Measurements from ENCODE around the gene CADM1. TPM values are rescaled to one million over a fixed set of nuclear protein-coding genes. Genes with fewer than 3 reads are reported as not detected.

Gene CADM1
- total RNA-seq, 1 experiment from 2014 or later, result 1.1 TPM

DNA sequence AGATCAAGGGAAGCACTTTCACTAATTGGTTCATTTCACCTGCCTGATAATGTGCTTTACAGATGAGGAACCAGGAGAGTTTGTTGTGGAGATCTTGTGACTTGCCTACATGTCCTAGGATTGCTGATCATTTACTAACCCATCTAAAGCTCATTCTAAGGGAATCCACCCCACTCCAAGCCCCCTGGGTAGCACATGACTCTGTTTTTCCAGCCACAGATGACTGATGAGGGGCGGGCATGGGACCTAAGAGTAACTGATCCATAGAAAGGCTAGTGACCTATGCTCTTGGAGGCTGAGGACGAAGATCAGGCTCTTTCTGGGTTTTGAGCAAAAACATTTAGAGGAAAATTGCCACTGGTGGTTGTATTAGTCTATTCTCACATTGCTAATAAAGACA lies 378.1 kb downstream of the CADM1 start:
- CTCF ChIA-PET, result no interaction called here
- TF ChIP-seq EZH2phosphoT487 (IDR thresholded peaks at IDR 0.05; ENCODE audit: borderline replicate concordance, low read length) (no peak), EZH2 (IDR thresholded peaks at IDR 0.05; ENCODE audit: low read length, unreplicated experiment) (no peak)
- TF ChIP-seq, protein P1, sequence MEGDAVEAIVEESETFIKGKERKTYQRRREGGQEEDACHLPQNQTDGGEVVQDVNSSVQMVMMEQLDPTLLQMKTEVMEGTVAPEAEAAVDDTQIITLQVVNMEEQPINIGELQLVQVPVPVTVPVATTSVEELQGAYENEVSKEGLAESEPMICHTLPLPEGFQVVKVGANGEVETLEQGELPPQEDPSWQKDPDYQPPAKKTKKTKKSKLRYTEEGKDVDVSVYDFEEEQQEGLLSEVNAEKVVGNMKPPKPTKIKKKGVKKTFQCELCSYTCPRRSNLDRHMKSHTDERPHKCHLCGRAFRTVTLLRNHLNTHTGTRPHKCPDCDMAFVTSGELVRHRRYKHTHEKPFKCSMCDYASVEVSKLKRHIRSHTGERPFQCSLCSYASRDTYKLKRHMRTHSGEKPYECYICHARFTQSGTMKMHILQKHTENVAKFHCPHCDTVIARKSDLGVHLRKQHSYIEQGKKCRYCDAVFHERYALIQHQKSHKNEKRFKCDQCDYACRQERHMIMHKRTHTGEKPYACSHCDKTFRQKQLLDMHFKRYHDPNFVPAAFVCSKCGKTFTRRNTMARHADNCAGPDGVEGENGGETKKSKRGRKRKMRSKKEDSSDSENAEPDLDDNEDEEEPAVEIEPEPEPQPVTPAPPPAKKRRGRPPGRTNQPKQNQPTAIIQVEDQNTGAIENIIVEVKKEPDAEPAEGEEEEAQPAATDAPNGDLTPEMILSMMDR (conservative IDR thresholded peaks at IDR 0.05; ENCODE audit: low read depth, low read length), result no peak
- no peak overlapping the region for H3K9ac ChIP-seq (ENCODE audit: low read length)

DNA sequence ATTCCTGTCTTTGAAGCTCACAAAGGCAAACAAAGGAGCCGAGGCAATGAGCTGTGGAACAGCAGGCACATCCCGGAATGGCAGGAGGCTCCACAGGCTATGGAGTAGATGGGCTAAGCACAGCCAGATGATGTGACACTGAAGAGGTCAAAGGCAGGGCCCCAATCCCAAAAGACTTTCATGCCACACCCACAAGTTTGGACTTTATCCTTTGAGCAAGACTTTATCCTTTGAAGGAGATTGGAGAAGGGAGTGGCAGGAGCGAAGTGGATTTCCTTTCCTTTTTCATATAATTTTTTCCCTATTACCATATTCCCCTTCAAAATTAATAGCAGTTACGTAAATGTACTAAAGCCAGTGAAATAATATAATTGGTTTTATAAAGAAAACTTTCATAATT lies 379.4 kb downstream of the CADM1 start:
- TF ChIP-seq EZH2 (IDR thresholded peaks at IDR 0.05; ENCODE audit: low read length, unreplicated experiment) (no peak), EZH2phosphoT487 (IDR thresholded peaks at IDR 0.05; ENCODE audit: borderline replicate concordance, low read length) (no peak)
- TF ChIP-seq, protein P1 (conservative IDR thresholded peaks at IDR 0.05; ENCODE audit: low read depth, low read length), result no peak
- no peaks in the 10 kb centered on the region for H3F3A ChIP-seq (ENCODE audit: low read length, unreplicated experiment)
- no peak overlapping the region for H3K4me3 ChIP-seq (ENCODE audit: low read length)
- CTCF ChIA-PET, result no interaction called here
- intact Hi-C loops (cut with micrococcal nuclease), result no loop called here
- no peaks in the 10 kb centered on the region for H3K36me3 ChIP-seq (ENCODE audit: low read depth, low read length)
- no peak overlapping the region for H3K9ac ChIP-seq (ENCODE audit: low read length)
- H3K9me2 ChIP-seq (replicated peaks; ENCODE audit: low read length), result no peaks in the 10 kb centered on the region
- BruUV-seq (replicated peaks), result no TSS peak
- no peaks in the 10 kb centered on the region for H3K79me2 ChIP-seq (ENCODE audit: low read length)
- H3K27ac ChIP-seq (ENCODE audit: low read length), result no peak overlapping the region
- DNase-seq (no peak), ATAC-seq (no peak)
- no peaks in the 10 kb centered on the region for H4K20me1 ChIP-seq (ENCODE audit: low read length)
- H3K4me1 ChIP-seq (ENCODE audit: insufficient read depth, low read length), result no peaks in the 10 kb centered on the region
- H3K9me3 ChIP-seq (ENCODE audit: low read length), result 0 out of 2 replicates have a peak, but pooled peaks cover 5% of the 10 kb centered on the region
- no peaks in the 10 kb centered on the region for H3K27me3 ChIP-seq (ENCODE audit: low read length)
- H2AFZ ChIP-seq (ENCODE audit: low read length), result no peak overlapping the region
- no peak overlapping the region for H3K4me2 ChIP-seq (ENCODE audit: low read length)
- POLR2A ChIA-PET (ENCODE audit: unreplicated experiment), result no interaction called here

More for the DNA sequence above, 378.1 kb downstream of the CADM1 start:
- Histone ChIP-seq H3K79me2 (ENCODE audit: low read length) (no peaks in the 10 kb centered on the region), H3K4me1 (ENCODE audit: insufficient read depth, low read length) (no peaks in the 10 kb centered on the region), H3F3A (ENCODE audit: low read length, unreplicated experiment) (no peaks in the 10 kb centered on the region), H3K9me3 (ENCODE audit: low read length) (0 out of 2 replicates have a peak, but pooled peaks cover 5% of the 10 kb centered on the region), H3K4me2 (ENCODE audit: low read length) (no peak overlapping the region), H3K27ac (ENCODE audit: low read length) (no peak overlapping the region), H3K36me3 (ENCODE audit: low read depth, low read length) (no peaks in the 10 kb centered on the region), H2AFZ (ENCODE audit: low read length) (no peak overlapping the region), H3K4me3 (ENCODE audit: low read length) (no peak overlapping the region), H3K27me3 (ENCODE audit: low read length) (no peaks in the 10 kb centered on the region), H4K20me1 (ENCODE audit: low read length) (no peaks in the 10 kb centered on the region), H3K9me2 (replicated peaks; ENCODE audit: low read length) (no peaks in the 10 kb centered on the region)
- no peak for ATAC-seq
- intact Hi-C loops (cut with micrococcal nuclease), result no loop called here
- POLR2A ChIA-PET (ENCODE audit: unreplicated experiment), result no interaction called here
- no peak for DNase-seq
- no TSS peak for BruUV-seq (replicated peaks)

DNA sequence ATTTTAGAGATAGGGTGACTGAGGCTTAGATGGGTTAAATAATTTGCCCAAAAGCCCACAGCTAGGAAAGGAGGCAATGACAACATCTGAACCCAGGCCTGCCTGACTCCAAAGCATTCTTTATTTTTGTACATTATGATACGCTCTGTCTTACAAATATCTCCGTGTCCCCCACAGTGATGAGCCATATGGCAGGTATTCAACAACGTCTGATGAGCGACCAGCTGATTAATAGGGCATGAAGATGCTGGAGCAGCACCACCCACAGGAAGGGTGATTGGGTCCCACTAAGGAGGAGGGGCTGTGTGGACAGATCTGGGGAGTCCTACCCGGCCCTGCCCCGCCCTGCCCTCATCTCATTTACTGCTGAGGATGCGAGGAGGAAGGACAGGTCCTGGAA lies 380.6 kb downstream of the CADM1 start:
- Histone ChIP-seq H3K27me3 (ENCODE audit: low read length) (no peaks in the 10 kb centered on the region), H3K9me2 (replicated peaks; ENCODE audit: low read length) (no peaks in the 10 kb centered on the region), H3K79me2 (ENCODE audit: low read length) (no peaks in the 10 kb centered on the region), H3K27ac (ENCODE audit: low read length) (no peak overlapping the region), H2AFZ (ENCODE audit: low read length) (no peak overlapping the region), H3F3A (ENCODE audit: low read length, unreplicated experiment) (no peaks in the 10 kb centered on the region), H3K9me3 (ENCODE audit: low read length) (0 out of 2 replicates have a peak, but pooled peaks cover 5% of the 10 kb centered on the region), H3K4me3 (ENCODE audit: low read length) (no peak overlapping the region), H3K4me1 (ENCODE audit: insufficient read depth, low read length) (no peaks in the 10 kb centered on the region), H4K20me1 (ENCODE audit: low read length) (no peaks in the 10 kb centered on the region), H3K4me2 (ENCODE audit: low read length) (no peak overlapping the region), H3K36me3 (ENCODE audit: low read depth, low read length) (no peaks in the 10 kb centered on the region), H3K9ac (ENCODE audit: low read length) (no peak overlapping the region)
- ATAC-seq (no peak), DNase-seq (no peak)
- ChIA-PET POLR2A (ENCODE audit: unreplicated experiment) (no interaction called here), CTCF (no interaction called here)
- no TSS peak for BruUV-seq (replicated peaks)
- intact Hi-C loops (cut with micrococcal nuclease), result no loop called here
- no peak for TF ChIP-seq EZH2 (IDR thresholded peaks at IDR 0.05; ENCODE audit: low read length, unreplicated experiment)
- TF ChIP-seq EZH2phosphoT487 (IDR thresholded peaks at IDR 0.05; ENCODE audit: borderline replicate concordance, low read length), result no peak
- TF ChIP-seq, protein P1 (conservative IDR thresholded peaks at IDR 0.05; ENCODE audit: low read depth, low read length), result no peak
